Measurements from ENCODE around the gene PTPN7. TPM values are rescaled to one million over a fixed set of nuclear protein-coding genes. Genes with fewer than 3 reads are reported as not detected.

The PTPN7 gene
- total RNA-seq, 3 donors from 2014 or later, result 5.0 to 6.3 (median 6.1) TPM

DNA sequence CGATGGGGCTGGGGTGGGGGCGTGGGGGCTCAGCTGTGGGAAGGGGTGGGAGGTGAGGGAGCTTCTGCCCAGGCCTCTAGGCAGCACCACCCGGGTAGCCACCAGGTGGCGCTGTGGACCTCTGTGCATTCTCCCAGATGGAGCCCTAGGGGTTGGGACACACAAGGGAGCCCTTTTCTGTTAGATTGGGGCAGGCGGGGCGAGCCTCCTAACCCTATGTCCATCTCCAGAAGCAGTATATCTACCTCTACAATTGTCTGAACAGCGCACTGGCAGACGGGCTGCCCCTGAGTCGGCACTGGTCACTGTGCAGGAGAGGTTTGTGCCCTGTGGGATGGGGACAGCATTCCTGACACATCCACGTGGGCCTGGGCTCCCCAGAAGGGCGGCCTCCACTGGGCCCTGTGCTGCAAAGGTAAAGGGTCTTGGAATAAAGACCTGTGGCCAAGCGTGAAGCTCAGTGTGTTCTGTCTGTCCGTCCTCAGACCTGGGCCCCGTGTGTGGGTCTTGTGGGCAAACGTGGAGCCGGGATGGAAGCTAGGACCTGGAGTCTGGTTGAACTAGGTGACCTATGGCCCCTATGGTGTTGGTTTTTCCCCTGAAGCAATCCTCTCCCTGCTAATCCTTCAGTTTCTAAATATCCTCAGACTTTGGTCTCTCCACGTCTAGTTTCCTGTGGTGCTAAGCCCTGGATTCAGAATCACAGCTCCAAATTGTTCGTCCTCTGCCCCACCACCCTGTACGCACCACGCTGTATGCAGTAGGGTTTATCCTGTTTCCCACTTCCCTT, 28.8 kb upstream of the PTPN7 start:
- intact Hi-C loops (cut with DNase I, micrococcal nuclease), result loop anchor here (5.0 to 10.0 kb wide), 3 partner anchors 126 to 526 kb away; partner anchors contain the start of gene SYT2 (in 1 of the 2)
- DNase-seq, result peak; percentile 74 to 91 (median 87)

DNA sequence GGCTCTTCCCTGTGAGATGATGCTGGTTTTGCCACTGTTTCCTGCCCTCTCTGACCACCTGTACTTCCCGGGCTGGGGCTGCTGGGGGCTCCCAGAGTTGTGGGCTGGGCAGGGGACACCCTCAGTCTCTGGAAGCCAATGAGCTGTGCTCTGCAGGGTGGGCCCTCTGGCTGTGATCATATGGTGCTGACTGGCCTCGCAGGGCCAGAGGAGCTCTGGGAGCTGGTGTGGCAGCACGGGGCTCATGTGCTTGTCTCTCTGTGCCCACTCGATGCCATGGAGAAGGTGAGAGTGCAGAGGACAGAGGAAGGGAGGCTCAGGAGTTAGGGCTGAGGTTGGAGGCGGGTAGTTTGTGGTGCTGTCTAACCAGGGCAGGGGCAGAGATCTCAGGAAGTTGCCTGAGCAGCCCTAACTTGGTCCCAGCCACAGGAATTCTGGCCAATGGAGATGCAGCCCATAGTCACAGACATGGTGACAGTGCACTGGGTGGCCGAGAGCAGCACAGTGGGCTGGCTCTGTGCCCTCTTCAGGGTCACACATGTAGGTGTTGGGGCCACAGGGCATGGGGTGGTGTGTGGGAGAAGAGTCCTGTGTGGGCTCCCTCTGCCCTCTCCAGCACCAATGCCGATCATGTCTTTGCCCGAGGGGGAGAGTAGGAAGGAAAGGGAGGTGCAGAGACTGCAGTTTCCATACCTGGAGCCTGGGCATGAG, 27.4 kb upstream of the PTPN7 start:
- intact Hi-C loops (cut with DNase I, micrococcal nuclease), result loop anchor here (5.0 to 10.0 kb wide), 3 partner anchors 127 to 527 kb away; partner anchors contain the start of gene SYT2 (in 1 of the 2)
- no peaks in the 10 kb centered on the region for H3K36me3 ChIP-seq (ENCODE audit: low read depth)
- DNase-seq (no peak), ATAC-seq (no peak)
- H3K4me3 ChIP-seq, result no peak overlapping the region
- peaks cover 5% of the 10 kb centered on the region for H3K4me1 ChIP-seq (ENCODE audit: low read depth)
- TF ChIP-seq, protein P1, sequence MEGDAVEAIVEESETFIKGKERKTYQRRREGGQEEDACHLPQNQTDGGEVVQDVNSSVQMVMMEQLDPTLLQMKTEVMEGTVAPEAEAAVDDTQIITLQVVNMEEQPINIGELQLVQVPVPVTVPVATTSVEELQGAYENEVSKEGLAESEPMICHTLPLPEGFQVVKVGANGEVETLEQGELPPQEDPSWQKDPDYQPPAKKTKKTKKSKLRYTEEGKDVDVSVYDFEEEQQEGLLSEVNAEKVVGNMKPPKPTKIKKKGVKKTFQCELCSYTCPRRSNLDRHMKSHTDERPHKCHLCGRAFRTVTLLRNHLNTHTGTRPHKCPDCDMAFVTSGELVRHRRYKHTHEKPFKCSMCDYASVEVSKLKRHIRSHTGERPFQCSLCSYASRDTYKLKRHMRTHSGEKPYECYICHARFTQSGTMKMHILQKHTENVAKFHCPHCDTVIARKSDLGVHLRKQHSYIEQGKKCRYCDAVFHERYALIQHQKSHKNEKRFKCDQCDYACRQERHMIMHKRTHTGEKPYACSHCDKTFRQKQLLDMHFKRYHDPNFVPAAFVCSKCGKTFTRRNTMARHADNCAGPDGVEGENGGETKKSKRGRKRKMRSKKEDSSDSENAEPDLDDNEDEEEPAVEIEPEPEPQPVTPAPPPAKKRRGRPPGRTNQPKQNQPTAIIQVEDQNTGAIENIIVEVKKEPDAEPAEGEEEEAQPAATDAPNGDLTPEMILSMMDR (IDR thresholded peaks at IDR 0.05), result no peak
- H3K9me3 ChIP-seq, result no peaks in the 10 kb centered on the region

More for the DNA sequence above, 28.8 kb upstream of the PTPN7 start:
- Histone ChIP-seq H3K36me3 (ENCODE audit: low read depth) (no peaks in the 10 kb centered on the region), H3K4me1 (ENCODE audit: low read depth) (peaks cover 5% of the 10 kb centered on the region), H3K4me3 (no peak overlapping the region), H3K9me3 (no peaks in the 10 kb centered on the region)
- TF ChIP-seq, protein P1 (IDR thresholded peaks at IDR 0.05), result peak; percentile 83
- ATAC-seq, result peak; percentile 63

DNA sequence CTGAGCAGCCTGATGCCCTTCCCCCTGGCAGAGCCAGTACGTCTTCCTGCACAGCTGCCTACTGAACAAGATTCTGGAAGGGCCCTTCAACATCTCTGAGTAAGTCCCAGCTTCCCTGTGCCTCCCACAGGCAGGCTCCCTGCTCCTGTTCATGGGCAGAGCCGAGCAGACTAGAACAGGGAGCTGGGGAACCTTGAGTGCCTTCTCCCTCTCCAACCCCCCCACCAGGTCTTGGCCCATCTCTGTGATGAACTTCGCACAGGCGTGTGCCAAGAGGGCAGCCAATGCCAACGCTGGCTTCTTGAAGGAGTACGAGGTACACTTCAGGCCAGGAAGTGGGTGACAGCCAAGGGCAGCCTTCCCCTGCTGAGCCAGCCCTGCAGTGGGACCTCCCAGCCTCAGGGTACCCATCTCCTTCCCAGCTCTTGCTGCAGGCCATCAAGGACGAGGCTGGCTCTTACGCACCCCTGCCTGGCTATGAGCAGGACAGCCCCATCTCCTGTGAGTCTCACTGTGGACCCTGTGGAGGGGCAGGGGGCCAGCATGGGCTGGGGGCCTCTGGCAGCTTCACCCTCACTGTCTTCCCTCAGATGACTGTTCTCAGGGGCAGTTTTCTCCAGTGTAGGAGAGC, 26.8 kb upstream of the PTPN7 start:
- TF ChIP-seq, protein P1 (IDR thresholded peaks at IDR 0.05), result no peak
- Histone ChIP-seq H3K4me3 (no peak overlapping the region), H3K4me1 (ENCODE audit: low read depth) (peaks cover 5% of the 10 kb centered on the region), H3K9me3 (no peaks in the 10 kb centered on the region), H3K36me3 (ENCODE audit: low read depth) (no peaks in the 10 kb centered on the region)
- intact Hi-C loops (cut with DNase I, micrococcal nuclease), result loop anchor here (5.0 to 10.0 kb wide), 3 partner anchors 128 to 528 kb away; partner anchors contain the start of gene SYT2 (in 1 of the 2)
- DNase-seq (peak in 2 of 3 donors; percentile 84 to 85), ATAC-seq (peak; percentile 72)

DNA sequence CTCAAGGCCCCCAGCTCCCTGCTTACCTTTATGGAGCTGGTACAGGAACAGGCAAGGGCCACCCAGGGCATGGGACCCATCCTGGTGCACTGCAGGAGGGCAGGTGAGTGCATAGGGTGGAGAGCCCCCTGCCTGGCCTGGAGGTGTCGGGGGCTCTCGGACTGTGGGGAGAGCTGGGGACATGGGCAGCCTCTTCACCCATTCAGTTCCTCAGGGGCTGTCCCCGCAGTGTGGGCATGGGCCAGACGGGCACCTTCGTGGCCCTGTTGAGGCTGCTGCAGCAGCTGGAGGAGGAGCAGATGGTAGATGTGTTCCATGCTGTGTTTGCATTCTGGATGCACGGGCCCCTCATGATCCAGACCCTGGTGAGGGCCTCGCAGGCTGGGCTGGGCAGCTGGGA, 25.9 kb upstream of the PTPN7 start:
- DNase-seq (no peak), ATAC-seq (no peak)
- TF ChIP-seq, protein P1 (IDR thresholded peaks at IDR 0.05), result no peak
- Histone ChIP-seq H3K4me1 (ENCODE audit: low read depth) (peaks cover 5% of the 10 kb centered on the region), H3K36me3 (ENCODE audit: low read depth) (no peaks in the 10 kb centered on the region), H3K4me3 (no peak overlapping the region), H3K9me3 (no peaks in the 10 kb centered on the region)
- intact Hi-C loops (cut with DNase I, micrococcal nuclease), result loop anchor here (5.0 to 10.0 kb wide), 3 partner anchors 128 to 528 kb away; partner anchors contain the start of gene SYT2 (in 1 of the 2)

DNA sequence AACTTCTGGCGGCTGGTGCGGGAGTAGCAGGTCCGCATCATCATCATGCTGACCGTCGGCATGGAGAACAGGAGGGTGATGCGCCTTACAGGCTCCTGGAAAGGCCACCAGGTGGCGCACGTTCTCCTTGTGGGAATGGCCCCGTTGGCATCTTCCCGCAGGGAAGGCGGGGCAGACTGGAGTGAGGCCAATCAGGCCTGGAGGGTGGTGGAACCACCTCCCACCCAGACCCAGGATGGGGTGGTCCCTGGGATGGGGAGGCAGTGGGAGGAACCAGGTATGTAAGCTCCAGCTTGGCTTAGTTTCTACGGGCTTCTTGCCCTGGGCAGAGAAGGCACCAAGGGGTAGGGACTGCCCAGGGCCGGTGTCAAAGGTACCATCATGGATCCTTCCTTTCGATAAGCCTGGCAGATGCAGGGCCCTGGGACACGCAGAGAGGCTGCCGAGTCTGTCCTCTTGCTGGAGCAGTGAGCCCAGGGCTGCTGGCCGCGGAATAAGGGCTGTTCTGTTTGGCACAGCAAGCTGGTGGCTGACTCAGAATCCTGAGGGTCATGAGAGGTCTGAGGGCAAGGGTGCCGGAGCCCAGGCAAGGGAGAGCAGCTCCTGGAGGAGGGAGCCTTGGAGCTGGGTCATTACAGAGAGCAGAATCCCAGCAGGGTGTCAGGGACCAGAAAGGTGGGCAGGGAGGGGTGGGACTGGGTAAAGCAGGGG, 24.5 kb upstream of the PTPN7 start:
- peak; percentile 82 to 91 (median 86) for DNase-seq
- peaks cover 5% of the 10 kb centered on the region for H3K4me1 ChIP-seq (ENCODE audit: low read depth)
- H3K9me3 ChIP-seq, result no peaks in the 10 kb centered on the region
- intact Hi-C loops (cut with DNase I, micrococcal nuclease), result loop anchor here (5.0 to 10.0 kb wide), 3 partner anchors 130 to 530 kb away; partner anchors contain the start of gene SYT2 (in 1 of the 2)
- H3K4me3 ChIP-seq, result no peak overlapping the region
- no peaks in the 10 kb centered on the region for H3K36me3 ChIP-seq (ENCODE audit: low read depth)
- ATAC-seq, result peak; percentile 83
- TF ChIP-seq, protein P1 (IDR thresholded peaks at IDR 0.05), result peak; percentile 80
